Activated naive CD4-positive, alpha-beta T cell treated with anti-CD3 and anti-CD28 coated beads, Interleukin-2, amount 50 U/mL, for 24 hours (primary cell): ENCODE measurements around the gene TRIM33.
A peak's percentile ranks its signal among the peaks of the same experiment; 100 is the strongest.
"Not testable (repeated sequence)": the region's sequence is repeated elsewhere in the genome, so short reads cannot be mapped to it uniquely, and the experiment has no call there.

Source experiments
- H3K27ac Mint-ChIP-seq: one replicate; pipeline ENCODE4 v1.8.0; 2021; ENCODE audit warnings: mild to moderate bottlenecking, mixed read lengths
- H3K27me3 Mint-ChIP-seq: one replicate; pipeline ENCODE4 v1.8.0; 2021; ENCODE audit warnings: mixed read lengths
- H3K36me3 Mint-ChIP-seq: one replicate; pipeline ENCODE4 v1.8.0; 2021; ENCODE audit warnings: mixed read lengths
- H3K4me1 Mint-ChIP-seq: one replicate; pipeline ENCODE4 v1.8.0; 2021; ENCODE audit warnings: mixed read lengths
- H3K4me3 Mint-ChIP-seq: one replicate; pipeline ENCODE4 v1.8.0; 2021; ENCODE audit warnings: mild to moderate bottlenecking, mixed read lengths
- H3K9me3 Mint-ChIP-seq: one replicate; pipeline ENCODE4 v1.8.0; 2021; ENCODE audit warnings: mixed read lengths

Gene TRIM33

GRCh38 chr1:114492978-114493377 lies 18.0 kb downstream of the TRIM33 start:
- peaks cover 5% of the 10 kb centered on the region for H3K9me3 Mint-ChIP-seq
- peaks cover 70% of the 10 kb centered on the region for H3K4me1 Mint-ChIP-seq
- H3K27ac Mint-ChIP-seq, result no peak overlapping the region
- no peak overlapping the region for H3K4me3 Mint-ChIP-seq
- H3K27me3 Mint-ChIP-seq, result no peaks in the 10 kb centered on the region
- peaks cover 30% of the 10 kb centered on the region for H3K36me3 Mint-ChIP-seq

GRCh38 chr1:114490274-114490693 lies 20.7 kb downstream of the TRIM33 start:
- Mint-ChIP-seq H3K36me3 (peaks cover 31% of the 10 kb centered on the region), H3K9me3 (peaks cover 5% of the 10 kb centered on the region), H3K4me1 (peaks cover 75% of the 10 kb centered on the region), H3K27me3 (no peaks in the 10 kb centered on the region), H3K27ac (peak overlapping the region; percentile 30), H3K4me3 (no peak overlapping the region)

GRCh38 chr1:114488739-114489138 lies 22.3 kb downstream of the TRIM33 start:
- H3K9me3 Mint-ChIP-seq, result peaks cover 5% of the 10 kb centered on the region
- no peaks in the 10 kb centered on the region for H3K27me3 Mint-ChIP-seq
- no peak overlapping the region for H3K4me3 Mint-ChIP-seq
- H3K27ac Mint-ChIP-seq, result no peak overlapping the region
- H3K4me1 Mint-ChIP-seq, result peaks cover 70% of the 10 kb centered on the region
- H3K36me3 Mint-ChIP-seq, result peaks cover 28% of the 10 kb centered on the region

- peaks cover 4% of the 10 kb centered on the region for H3K9me3 Mint-ChIP-seq
- no peak overlapping the region for H3K4me3 Mint-ChIP-seq
- H3K27ac Mint-ChIP-seq, result no peak overlapping the region
- H3K4me1 Mint-ChIP-seq, result peaks cover 74% of the 10 kb centered on the region
- H3K27me3 Mint-ChIP-seq, result no peaks in the 10 kb centered on the region
- H3K36me3 Mint-ChIP-seq, result peaks cover 13% of the 10 kb centered on the region
Observed at GRCh38 chr1:114485286-114485685, 25.7 kb downstream of the TRIM33 start.

- peaks cover 69% of the 10 kb centered on the region for H3K4me1 Mint-ChIP-seq
- peak overlapping the region; percentile 54 for H3K4me3 Mint-ChIP-seq
- no peaks in the 10 kb centered on the region for H3K27me3 Mint-ChIP-seq
- H3K36me3 Mint-ChIP-seq, result peaks cover 17% of the 10 kb centered on the region
- peak overlapping the region; percentile 71 for H3K27ac Mint-ChIP-seq
- H3K9me3 Mint-ChIP-seq, result peaks cover 10% of the 10 kb centered on the region
Observed at GRCh38 chr1:114482585-114482984, 28.4 kb downstream of the TRIM33 start.

- peaks cover 18% of the 10 kb centered on the region for H3K36me3 Mint-ChIP-seq
- H3K27me3 Mint-ChIP-seq, H3K27ac Mint-ChIP-seq: not testable (repeated sequence)
- H3K9me3 Mint-ChIP-seq, result peaks cover 10% of the 10 kb centered on the region
- H3K4me3 Mint-ChIP-seq, result peak overlapping the region; percentile 36
- H3K4me1 Mint-ChIP-seq, result peaks cover 75% of the 10 kb centered on the region
Observed at GRCh38 chr1:114479636-114480035, 31.4 kb downstream of the TRIM33 start.

- Mint-ChIP-seq H3K4me3 (peak overlapping the region; percentile 36), H3K9me3 (peaks cover 10% of the 10 kb centered on the region), H3K27me3 (no peaks in the 10 kb centered on the region), H3K36me3 (peaks cover 18% of the 10 kb centered on the region), H3K27ac (no peak overlapping the region), H3K4me1 (peaks cover 75% of the 10 kb centered on the region)
Observed at GRCh38 chr1:114479134-114479533, 31.9 kb downstream of the TRIM33 start.

- no peaks in the 10 kb centered on the region for H3K9me3 Mint-ChIP-seq
- no peaks in the 10 kb centered on the region for H3K27me3 Mint-ChIP-seq
- peaks cover 78% of the 10 kb centered on the region for H3K4me1 Mint-ChIP-seq
- no peak overlapping the region for H3K27ac Mint-ChIP-seq
- H3K36me3 Mint-ChIP-seq, result peaks cover 10% of the 10 kb centered on the region
- H3K4me3 Mint-ChIP-seq, result no peak overlapping the region
Observed at GRCh38 chr1:114473796-114474195, 37.2 kb downstream of the TRIM33 start.

- no peaks in the 10 kb centered on the region for H3K9me3 Mint-ChIP-seq
- H3K27me3 Mint-ChIP-seq, result no peaks in the 10 kb centered on the region
- peak overlapping the region; percentile 36 for H3K4me3 Mint-ChIP-seq
- no peak overlapping the region for H3K27ac Mint-ChIP-seq
- peaks cover 81% of the 10 kb centered on the region for H3K4me1 Mint-ChIP-seq
- peaks cover 10% of the 10 kb centered on the region for H3K36me3 Mint-ChIP-seq
Observed at GRCh38 chr1:114472408-114472807, 38.6 kb downstream of the TRIM33 start.

GRCh38 chr1:114470681-114471080 lies 40.3 kb downstream of the TRIM33 start:
- Mint-ChIP-seq H3K27ac (no peak overlapping the region), H3K36me3 (peaks cover 10% of the 10 kb centered on the region), H3K9me3 (no peaks in the 10 kb centered on the region), H3K4me1 (peaks cover 80% of the 10 kb centered on the region), H3K4me3 (no peak overlapping the region), H3K27me3 (no peaks in the 10 kb centered on the region)

- Mint-ChIP-seq H3K36me3 (peaks cover 10% of the 10 kb centered on the region), H3K9me3 (no peaks in the 10 kb centered on the region), H3K4me1 (peaks cover 78% of the 10 kb centered on the region), H3K27ac (peak overlapping the region; percentile 68), H3K27me3 (no peaks in the 10 kb centered on the region), H3K4me3 (peak overlapping the region; percentile 8)
Observed at GRCh38 chr1:114468710-114469468, 42.1 kb downstream of the TRIM33 start.

GRCh38 chr1:114468047-114468446 lies 43.0 kb downstream of the TRIM33 start:
- H3K4me1 Mint-ChIP-seq, result peaks cover 71% of the 10 kb centered on the region
- no peak overlapping the region for H3K4me3 Mint-ChIP-seq

GRCh38 chr1:114467491-114467890 lies 43.5 kb downstream of the TRIM33 start:
- peaks cover 4% of the 10 kb centered on the region for H3K36me3 Mint-ChIP-seq
- peak overlapping the region; percentile 56 for H3K27ac Mint-ChIP-seq
- no peaks in the 10 kb centered on the region for H3K27me3 Mint-ChIP-seq
- no peaks in the 10 kb centered on the region for H3K9me3 Mint-ChIP-seq
- no peak overlapping the region for H3K4me3 Mint-ChIP-seq
- H3K4me1 Mint-ChIP-seq, result peaks cover 67% of the 10 kb centered on the region

More at GRCh38 chr1:114468047-114468446, 43.0 kb downstream of the TRIM33 start:
- Mint-ChIP-seq H3K9me3 (no peaks in the 10 kb centered on the region), H3K27ac (no peak overlapping the region), H3K27me3 (no peaks in the 10 kb centered on the region), H3K36me3 (peaks cover 6% of the 10 kb centered on the region)

- no peak overlapping the region for H3K4me3 Mint-ChIP-seq
Observed at GRCh38 chr1:114466334-114467014, 44.5 kb downstream of the TRIM33 start.

GRCh38 chr1:114462963-114463362 lies 48.0 kb downstream of the TRIM33 start:
- Mint-ChIP-seq H3K4me1 (peaks cover 48% of the 10 kb centered on the region), H3K4me3 (no peak overlapping the region), H3K9me3 (no peaks in the 10 kb centered on the region), H3K27me3 (no peaks in the 10 kb centered on the region), H3K27ac (no peak overlapping the region), H3K36me3 (peaks cover 14% of the 10 kb centered on the region)

More at GRCh38 chr1:114466334-114467014, 44.5 kb downstream of the TRIM33 start:
- H3K27ac Mint-ChIP-seq, result no peak overlapping the region
- no peaks in the 10 kb centered on the region for H3K27me3 Mint-ChIP-seq
- peaks cover 4% of the 10 kb centered on the region for H3K36me3 Mint-ChIP-seq
- peaks cover 62% of the 10 kb centered on the region for H3K4me1 Mint-ChIP-seq
- H3K9me3 Mint-ChIP-seq, result no peaks in the 10 kb centered on the region

GRCh38 chr1:114462341-114462740 lies 48.7 kb downstream of the TRIM33 start:
- Mint-ChIP-seq H3K4me1 (peaks cover 42% of the 10 kb centered on the region), H3K27ac (no peak overlapping the region), H3K4me3 (no peak overlapping the region), H3K9me3 (no peaks in the 10 kb centered on the region), H3K27me3 (no peaks in the 10 kb centered on the region), H3K36me3 (peaks cover 14% of the 10 kb centered on the region)
